AG08395 (cell line): Measurements from ENCODE around the gene JAK2.
"Not testable (repeated sequence)": the region's sequence is repeated elsewhere in the genome, so short reads cannot be mapped to it uniquely, and the experiment has no call there.

Experiments used
- DNase-seq: peaks from one replicate; pipeline ENCODE4 v3.0.0; 2012; ENCODE audit warnings: mixed read lengths, low spot score

The JAK2 gene

GRCh38 chr9:4984621-4985385 lies at the start of gene JAK2:
TSS of gene JAK2 (plus strand) at chr9:4985272. CDS start at chr9:5021988, 36,716 bp downstream.
- DNase-seq: peak; percentile 90

- no peak for DNase-seq
These were observed 48.8 kb upstream of the JAK2 start for GRCh38 chr9:4936277-4936676.

- no peak for DNase-seq
These were observed 48.2 kb upstream of the JAK2 start for GRCh38 chr9:4936823-4937222.

DNA sequence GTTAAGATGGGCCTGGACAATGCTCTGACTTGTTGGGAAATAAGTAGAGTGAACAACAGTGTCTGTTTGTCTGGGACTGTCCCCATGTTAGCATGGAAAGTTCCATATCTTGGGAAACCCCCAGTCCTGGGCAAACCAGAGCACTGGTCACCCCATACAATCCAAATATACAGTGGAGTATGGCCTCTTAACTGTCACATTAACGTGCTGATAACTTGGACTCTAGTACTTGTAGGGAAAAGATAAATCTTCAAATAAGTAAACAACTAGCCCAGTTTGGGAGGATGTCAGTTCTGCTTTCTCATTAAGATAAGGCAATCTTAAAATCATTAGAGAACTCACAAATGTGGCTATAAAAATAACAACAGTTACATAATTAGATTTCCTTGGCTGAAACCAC lies 47.6 kb upstream of the JAK2 start:
- DNase-seq: no peak

DNA sequence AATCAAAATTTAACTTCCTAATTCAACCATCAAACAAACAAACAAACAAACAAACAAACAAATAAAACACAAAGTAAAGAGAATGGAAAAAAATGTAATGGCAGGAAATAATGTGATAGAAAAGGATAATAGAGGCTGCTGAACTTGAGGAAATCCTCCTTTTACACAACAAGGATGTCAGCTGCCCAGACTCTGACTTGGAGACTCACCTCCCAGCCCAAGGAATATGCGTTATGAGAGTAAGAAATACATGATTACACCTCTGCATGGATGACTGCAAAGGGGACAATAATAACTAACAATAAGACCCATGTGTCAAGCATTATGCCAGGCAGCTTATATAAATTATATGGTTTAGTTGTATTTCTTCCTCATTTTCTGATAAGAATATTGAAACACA lies 46.6 kb upstream of the JAK2 start:
- no peak for DNase-seq

GRCh38 chr9:4939118-4939561 lies 45.9 kb upstream of the JAK2 start:
- DNase-seq: no peak

DNA sequence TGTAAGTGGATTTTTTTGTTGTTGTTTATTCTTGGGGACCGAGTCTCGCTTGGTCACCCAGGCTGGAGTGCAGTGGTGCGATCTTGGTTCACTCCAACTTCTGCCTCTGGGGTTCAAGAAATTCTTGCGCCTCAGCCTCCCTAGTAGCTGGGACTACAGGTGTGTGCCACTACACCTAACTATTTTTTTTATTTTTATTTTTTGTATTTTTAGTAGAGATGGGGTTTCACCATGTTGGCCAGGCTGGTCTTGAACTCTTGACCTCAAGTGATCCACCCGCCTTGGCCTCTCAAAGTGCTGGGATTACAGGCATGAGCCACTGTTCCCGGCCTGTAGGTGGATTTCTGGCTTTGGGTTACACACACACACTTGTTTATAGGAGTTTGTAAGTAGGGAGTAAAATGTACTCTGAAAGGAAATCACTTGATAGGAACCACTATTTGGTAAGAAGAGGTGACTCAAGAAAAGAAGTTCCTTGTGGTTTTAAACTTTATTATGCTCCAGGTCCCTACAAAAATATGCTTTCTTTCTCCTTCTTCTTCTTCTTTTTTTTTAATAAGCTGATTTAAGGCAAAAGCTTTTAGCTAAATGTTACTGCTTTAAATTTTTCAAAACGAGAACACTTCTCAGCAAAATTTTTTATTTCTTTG lies 42.9 kb upstream of the JAK2 start:
- peak; percentile 6 for DNase-seq

DNA sequence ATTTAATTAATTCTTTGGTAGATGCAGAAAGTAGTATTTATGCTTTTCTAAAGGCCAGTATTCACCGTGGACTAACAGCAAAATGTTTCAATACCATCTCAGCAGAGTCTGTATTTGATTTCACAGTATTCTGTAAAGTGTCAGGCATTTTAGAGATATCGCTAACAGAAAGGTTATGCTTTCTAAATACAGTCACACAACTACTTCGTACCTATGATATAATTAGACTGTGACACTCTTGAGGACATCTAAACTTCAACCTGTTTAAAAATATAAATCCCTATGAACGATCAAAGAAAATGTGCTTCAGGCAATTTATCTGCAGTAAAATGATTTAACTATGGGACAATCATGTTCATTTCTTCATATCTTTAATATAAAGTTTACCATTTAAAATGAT lies 41.7 kb upstream of the JAK2 start:
- DNase-seq: no peak

- DNase-seq: not testable (repeated sequence)
These were observed 40.5 kb upstream of the JAK2 start for GRCh38 chr9:4944431-4945211.

DNA sequence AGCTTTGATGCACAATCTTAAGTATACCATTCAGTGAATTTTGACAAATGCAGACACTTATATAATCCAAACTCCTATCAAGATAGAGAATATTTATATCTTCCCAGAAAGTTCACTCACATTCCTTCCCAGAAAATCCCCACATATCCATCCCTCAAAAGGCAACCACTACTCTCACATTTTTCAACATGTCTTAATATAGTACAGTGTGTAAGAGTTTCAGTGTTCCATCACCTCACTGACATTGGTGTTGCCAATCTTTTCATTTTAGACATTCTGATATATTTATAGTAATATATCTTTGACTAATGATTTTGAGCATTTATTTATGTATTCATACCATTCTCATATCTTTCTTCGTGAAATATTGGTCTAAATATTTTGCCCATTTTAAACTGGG lies 38.1 kb upstream of the JAK2 start:
- no peak for DNase-seq

DNA sequence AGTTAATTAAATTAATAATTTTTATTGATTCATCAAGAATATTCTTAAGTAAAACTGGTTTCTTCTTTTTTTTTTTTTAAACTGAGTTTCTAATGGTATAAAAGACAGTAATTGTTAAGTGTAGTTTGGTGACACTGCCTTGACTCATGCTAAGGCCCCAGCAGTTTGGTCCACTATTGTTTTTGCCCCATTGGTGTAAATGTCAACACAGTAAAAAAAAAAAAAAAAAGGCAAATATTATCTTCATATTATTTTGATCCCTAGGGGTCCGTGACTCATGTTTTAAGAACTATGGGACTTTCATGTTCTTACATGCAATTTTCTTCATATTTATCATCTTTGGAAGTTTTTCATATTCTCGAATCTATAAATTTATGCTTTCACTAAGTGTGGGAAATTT lies 29.2 kb upstream of the JAK2 start:
- no peak for DNase-seq

DNA sequence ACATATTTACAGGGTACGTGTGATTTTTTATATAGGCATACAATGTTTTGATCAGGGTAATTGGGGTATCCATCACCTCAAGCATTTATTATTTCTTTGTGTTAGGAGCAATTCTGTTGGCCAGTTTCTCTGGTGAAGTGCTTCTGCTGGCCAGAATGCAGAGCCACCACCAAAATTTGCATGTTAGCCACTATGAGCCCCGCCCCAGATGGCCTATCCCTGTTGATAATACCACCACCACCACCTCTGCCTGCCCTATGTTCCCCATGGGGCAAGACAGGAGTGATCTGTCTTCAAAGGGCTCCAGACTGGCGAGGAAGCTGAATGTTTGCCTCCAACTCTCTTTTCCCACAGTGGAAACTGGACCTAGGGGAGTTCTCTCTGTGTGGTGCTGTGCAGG lies 26.0 kb upstream of the JAK2 start:
- no peak for DNase-seq

GRCh38 chr9:4962085-4962484 lies 23.0 kb upstream of the JAK2 start:
- DNase-seq: no peak

DNA sequence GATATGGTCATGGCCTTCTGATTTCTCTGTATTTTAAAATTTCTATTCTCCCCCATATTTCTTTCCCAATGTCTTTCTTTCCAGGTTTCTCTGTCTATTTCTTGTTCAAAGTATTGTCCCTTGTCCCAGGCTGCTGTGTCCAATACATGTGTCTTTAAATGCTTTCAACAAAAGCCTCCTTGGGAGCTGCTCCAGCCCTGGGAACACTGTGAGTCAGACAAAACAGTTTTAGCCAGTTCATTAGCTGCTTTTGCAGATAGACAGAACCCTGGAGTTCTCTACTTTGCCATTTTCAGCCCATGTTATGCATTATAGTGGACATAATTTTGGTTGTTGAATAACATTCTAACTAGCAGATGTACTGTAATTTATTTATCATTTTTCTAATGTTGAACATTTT lies 20.5 kb upstream of the JAK2 start:
- peak; percentile 10 for DNase-seq

GRCh38 chr9:4965174-4965821 lies 19.8 kb upstream of the JAK2 start:
- no peak for DNase-seq

- DNase-seq: peak; percentile 50
These were observed 17.5 kb upstream of the JAK2 start for GRCh38 chr9:4967523-4967922.

GRCh38 chr9:4969130-4969529 lies 15.9 kb upstream of the JAK2 start:
- no peak for DNase-seq

DNA sequence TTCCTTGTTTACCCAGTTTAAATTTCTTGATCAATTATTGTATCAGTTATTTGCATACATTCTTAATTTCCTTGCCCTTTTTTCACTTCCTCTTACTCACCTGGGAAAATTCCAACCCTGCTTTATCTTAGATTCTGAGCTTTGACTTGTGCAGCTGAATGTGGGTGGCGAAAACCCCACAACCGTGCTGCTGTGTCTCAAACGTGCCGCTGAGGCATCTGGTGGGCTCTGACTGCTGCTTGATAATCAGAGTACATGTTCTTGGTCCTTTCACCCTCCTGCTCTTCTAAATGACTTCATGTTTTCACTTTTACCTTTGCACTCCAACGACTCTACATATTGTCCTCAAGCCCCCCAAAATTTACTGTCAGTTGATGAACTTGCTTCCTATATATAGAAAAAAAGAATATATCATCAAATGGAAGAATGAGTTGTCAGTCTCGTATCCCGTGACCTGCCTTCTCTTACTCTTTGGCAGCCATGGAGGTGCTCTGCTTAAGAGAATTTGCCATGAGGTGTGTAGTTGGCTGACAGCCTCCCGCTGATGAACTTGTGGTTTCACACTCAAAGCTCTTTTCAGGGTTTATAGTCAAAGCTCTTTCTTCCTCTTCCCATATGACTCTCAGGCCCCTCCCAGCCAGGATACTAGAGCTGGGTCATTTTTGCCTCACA lies 14.0 kb upstream of the JAK2 start:
- no peak for DNase-seq

DNA sequence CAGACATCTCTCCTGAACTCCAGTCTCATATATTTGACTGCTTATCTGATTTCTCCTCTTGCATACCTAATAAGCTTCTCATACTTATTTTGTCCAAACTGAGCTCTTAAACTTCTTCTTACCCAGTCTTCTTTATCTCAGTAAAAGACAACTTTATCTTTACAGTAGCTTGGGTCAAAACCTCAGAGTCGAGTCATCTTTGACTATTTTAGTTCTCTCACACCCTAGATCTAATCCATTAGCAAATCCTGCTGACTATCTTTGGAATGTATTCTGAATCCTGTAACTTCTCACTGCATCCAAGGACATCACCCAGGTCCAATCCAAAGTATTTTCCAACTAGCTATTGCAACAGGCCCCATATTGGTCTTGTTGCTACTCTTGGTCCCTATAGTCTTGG lies 11.8 kb upstream of the JAK2 start:
- DNase-seq: no peak

DNA sequence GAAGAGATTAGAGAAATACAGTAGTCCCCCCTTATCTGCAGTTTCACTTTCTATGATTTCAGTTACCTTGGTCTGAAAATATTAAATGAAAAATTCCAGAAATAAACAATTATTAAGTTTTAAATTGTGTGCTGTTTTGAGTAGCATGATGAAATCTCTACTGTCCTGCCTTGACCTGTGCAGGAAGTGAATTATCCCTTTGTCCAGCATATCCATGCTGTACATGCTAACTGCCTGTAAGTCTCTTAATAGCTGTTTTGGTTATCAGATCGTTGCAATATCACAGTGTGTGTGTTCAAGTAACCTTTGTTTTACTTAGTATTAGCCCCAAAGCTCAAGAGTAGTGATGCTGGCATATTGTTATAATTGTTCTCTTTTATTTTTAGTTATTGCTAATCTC lies 11.2 kb upstream of the JAK2 start:
- no peak for DNase-seq

- DNase-seq: peak; percentile 12
These were observed 5.8 kb upstream of the JAK2 start for GRCh38 chr9:4979239-4979638.
